ENCODE data around the gene P3H1.
A peak's percentile ranks its signal among the peaks of the same experiment; 100 is the strongest.
"Not testable (repeated sequence)": the region's sequence is repeated elsewhere in the genome, so short reads cannot be mapped to it uniquely, and the experiment has no call there.

P3H1 gene, protein sequence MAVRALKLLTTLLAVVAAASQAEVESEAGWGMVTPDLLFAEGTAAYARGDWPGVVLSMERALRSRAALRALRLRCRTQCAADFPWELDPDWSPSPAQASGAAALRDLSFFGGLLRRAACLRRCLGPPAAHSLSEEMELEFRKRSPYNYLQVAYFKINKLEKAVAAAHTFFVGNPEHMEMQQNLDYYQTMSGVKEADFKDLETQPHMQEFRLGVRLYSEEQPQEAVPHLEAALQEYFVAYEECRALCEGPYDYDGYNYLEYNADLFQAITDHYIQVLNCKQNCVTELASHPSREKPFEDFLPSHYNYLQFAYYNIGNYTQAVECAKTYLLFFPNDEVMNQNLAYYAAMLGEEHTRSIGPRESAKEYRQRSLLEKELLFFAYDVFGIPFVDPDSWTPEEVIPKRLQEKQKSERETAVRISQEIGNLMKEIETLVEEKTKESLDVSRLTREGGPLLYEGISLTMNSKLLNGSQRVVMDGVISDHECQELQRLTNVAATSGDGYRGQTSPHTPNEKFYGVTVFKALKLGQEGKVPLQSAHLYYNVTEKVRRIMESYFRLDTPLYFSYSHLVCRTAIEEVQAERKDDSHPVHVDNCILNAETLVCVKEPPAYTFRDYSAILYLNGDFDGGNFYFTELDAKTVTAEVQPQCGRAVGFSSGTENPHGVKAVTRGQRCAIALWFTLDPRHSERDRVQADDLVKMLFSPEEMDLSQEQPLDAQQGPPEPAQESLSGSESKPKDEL

GRCh38 chr1:42766741-42767509 lies at the start of gene P3H1, which contains the start of gene C1orf50:
Gene P3H1 (minus strand): TSS chr1:42767028. CDS start chr1:42766971, 57 bp downstream.
Gene C1orf50 (plus strand): TSS chr1:42767249. CDS start chr1:42767312, 63 bp downstream.
- peak; percentile 99 for DNase-seq (ENCODE audit: low read depth in 1 of 2, low spot score in 1 of 2)

DNA sequence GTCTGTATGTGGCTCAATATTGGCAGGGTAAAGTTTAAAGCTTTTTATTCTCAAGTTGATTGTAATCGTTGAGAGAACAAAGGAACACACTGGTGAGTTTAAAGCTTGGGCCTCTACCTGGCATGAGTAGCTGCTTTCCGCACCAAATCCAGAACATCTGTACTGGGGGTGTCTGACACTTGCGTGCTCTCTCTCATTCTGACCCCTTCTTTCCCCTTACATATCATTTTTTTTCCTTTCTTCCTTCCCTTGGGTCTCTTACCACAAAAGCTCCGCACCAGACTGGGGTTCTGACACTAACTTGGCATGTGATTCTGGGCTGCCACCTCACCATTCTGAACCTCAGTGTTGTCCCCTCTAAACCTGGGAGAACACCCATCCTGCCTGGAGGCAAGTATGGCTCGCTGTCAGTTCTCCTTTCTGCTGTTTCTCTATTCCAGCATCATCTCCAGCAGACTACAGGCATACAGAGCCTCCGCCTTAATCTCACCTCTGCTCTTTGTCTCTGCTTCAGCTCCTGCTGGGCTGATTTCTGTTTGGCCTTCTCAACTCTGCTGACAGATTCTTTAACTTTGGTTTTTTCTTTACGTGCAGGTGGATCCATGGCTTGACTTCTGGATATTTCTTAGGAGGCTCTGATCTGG lies 49.2 kb upstream of the P3H1 start:
- DNase-seq (ENCODE audit: low read depth in 1 of 2, low spot score in 1 of 2) = no peak

- DNase-seq (ENCODE audit: low read depth in 1 of 2, low spot score in 1 of 2) = not testable (repeated sequence)
Observed at GRCh38 chr1:42814815-42815214, 48.0 kb upstream of the P3H1 start.

GRCh38 chr1:42807056-42807668 lies 40.3 kb upstream of the P3H1 start:
- no peak for DNase-seq (ENCODE audit: low read depth in 1 of 2, low spot score in 1 of 2)

DNA sequence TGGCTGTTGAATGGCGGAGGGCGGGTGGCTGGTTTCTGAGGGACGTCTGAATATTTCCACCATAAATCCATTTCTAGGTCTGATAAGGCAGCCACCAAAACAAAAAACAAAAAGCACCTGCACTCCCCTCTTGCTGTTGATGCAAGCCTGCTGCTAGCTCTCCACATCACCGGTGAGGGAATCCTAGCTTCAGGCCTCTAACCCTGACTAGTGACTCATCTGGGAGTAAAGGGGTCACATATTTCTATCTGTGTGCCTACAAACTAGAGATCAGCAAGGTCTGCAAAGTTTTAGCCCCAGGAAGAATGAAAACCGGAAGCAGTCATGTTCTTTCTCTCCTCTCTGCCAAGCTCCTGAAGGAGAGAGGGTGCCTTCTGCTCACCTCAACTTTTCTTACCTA lies 39.8 kb upstream of the P3H1 start:
- DNase-seq (ENCODE audit: low read depth in 1 of 2, low spot score in 1 of 2) = no peak

- DNase-seq (ENCODE audit: low read depth in 1 of 2, low spot score in 1 of 2) = no peak
Observed at GRCh38 chr1:42806171-42806570, 39.3 kb upstream of the P3H1 start.

- DNase-seq (ENCODE audit: low read depth in 1 of 2, low spot score in 1 of 2) = no peak
Observed at GRCh38 chr1:42801832-42802473, 35.1 kb upstream of the P3H1 start.

DNA sequence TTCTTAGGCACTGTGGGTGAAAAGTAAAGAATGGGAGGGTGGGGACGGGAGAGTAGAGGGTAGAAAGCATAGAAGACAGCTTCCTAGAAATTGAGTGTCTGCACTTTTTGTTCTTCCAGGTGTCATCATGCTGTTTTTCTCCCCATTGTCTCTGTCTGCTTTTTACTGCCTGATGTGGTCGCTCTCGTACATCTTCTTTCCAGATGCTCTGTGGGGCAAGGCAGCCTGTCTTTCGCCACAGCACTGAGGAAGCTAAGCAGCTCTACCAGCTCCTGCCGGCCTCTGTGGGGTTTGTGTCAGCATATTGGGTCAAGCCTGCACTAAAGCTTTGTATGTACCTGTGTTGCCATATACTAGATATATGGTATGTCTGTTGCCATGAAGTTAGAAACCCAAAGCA lies 31.2 kb upstream of the P3H1 start:
- DNase-seq (ENCODE audit: low read depth in 1 of 2, low spot score in 1 of 2) = no peak

DNA sequence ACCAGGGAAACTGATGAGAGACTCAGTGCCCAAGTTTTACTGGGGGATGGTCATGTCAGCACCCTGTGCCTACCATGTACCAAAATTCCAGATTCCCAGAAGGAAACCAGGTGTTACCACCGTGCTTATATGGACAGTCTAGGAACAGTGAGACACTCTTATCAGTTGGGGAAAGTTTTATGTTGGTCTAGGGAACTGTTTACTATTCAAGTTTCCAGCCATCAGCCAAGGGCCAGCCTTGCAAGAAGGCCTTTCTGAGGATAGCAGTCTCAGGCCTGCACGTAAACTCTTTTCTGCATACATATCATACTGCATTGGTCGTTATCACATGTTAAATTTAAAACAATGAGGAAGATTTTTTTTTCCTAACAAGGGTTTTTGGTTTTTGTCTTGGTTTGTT lies 30.6 kb upstream of the P3H1 start:
- DNase-seq (ENCODE audit: low read depth in 1 of 2, low spot score in 1 of 2) = no peak

GRCh38 chr1:42793824-42794223 lies 27.0 kb upstream of the P3H1 start:
- no peak for DNase-seq (ENCODE audit: low read depth in 1 of 2, low spot score in 1 of 2)

DNA sequence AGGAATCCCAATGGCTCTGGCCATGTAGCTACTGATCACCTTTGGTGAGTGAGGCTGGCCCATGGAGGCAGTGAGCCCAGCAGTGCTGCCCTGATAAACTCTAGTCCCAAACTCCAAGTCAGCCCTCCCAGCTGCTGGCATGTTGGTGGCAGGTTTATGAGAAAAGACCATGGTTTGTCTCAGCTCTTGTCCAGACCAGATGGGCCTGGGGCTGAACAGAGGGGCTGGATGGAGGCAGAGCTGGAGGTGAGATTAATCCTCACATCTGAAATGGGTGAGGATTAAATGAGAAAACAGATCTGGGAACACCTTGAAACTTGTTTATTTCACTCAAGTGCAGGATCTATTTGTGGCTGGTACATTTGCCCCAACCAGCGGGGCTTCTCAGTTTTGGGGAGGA lies 21.2 kb upstream of the P3H1 start:
- no peak for DNase-seq (ENCODE audit: low read depth in 1 of 2, low spot score in 1 of 2)

DNA sequence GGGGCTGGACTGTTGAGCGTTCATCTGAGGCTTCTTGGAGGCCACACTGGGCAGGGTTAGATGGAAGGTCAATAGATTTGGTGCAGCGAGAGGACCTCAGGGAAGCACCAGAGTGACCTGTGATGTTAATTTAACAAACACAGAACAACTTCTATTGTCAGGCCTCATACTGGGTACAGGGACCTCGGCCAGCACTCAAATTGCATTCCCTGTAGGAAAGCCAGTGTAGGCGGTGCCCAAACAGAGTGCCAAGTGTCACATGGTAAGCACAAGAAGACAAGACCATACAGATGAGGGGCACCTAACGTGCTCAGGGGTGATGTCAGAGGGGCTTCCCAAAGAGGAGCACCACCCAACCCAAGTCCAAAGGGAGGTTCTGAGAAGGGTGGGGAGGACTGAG lies 19.3 kb upstream of the P3H1 start:
- DNase-seq (ENCODE audit: low read depth in 1 of 2, low spot score in 1 of 2) = no peak

DNA sequence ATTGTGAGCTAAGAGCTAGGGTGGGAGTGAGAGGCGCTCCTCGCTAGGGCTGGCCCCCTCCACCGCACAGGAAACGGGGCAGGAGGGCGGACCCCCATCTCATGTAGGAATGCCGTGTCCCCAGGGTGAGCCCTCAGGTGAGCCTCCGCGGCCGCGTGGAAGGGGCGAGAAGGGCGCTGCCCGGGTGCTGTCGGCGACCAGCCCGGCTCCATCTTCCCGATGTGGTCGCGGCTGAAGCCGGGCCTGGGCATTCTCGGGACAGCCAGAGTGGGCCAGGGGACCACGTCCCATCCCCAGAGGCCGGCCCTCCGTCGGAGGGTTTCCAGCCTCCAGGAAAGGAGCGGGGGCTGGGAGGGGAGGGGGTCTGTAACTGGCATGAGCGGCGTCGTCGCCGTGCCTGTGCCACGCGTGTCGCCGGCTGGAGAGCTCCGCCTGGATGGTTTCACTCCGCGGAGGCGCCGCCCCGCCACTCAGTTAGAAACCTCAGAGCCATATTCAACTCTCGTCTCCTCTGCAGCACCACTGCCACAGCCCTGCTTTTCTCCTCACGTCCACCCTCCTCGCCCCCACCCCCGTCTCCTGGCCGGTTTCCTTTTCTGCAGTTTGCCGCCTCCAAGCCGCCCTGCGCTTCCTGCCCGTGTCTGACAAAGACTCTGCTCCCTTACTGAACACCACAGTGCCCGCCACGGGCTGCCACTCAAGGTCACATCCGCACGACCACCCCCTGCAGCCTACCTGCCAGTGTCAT lies 18.3 kb upstream of the P3H1 start, which contains the start of gene TMEM269:
TSS of gene TMEM269 (plus strand) at position 46 of the 748 bp plus-strand sequence. CDS start 4,903 bp downstream, outside the sequence.
- DNase-seq (ENCODE audit: low read depth in 1 of 2, low spot score in 1 of 2) = peak in 1 of 2 donors; percentile 37

DNA sequence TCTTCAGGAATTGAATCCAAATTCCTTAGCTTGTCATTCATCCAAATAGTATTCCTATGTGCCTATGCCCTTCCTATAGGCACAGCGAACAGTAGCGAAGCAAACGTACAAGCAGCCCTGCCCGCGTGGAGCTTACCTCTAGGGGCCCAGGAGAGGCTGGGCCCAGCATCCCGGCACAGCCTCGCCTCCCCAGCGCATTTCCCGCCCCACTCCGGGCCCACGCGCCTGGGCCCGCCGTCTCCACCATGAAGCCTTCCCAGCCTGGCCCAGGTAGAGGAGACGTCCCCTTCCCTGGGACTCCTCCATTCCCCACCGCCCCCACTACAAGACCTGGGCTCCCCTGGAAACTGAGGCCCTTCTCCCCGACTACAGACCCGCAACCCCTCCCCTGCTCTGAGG lies 17.7 kb upstream of the P3H1 start:
- no peak for DNase-seq (ENCODE audit: low read depth in 1 of 2, low spot score in 1 of 2)

DNA sequence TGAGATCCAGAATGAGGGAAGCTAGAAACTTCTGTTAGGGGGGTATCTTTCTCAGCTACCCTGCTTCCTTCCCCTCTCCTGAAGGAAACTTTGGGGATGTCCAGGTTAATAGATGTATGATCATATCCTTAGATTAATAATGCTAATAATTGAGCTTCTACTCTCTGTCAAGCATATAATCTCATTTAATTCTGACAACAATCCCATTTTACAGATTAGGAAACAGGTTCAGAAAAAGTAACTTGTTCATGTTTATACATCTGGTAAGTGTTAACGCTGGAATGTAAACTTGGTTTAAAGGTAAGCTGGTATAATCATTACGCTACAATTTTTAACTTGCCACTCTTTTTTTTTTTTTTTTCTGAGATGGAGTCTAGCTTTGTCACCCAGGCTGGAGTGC lies 16.3 kb upstream of the P3H1 start:
- DNase-seq (ENCODE audit: low read depth in 1 of 2, low spot score in 1 of 2) = no peak

DNA sequence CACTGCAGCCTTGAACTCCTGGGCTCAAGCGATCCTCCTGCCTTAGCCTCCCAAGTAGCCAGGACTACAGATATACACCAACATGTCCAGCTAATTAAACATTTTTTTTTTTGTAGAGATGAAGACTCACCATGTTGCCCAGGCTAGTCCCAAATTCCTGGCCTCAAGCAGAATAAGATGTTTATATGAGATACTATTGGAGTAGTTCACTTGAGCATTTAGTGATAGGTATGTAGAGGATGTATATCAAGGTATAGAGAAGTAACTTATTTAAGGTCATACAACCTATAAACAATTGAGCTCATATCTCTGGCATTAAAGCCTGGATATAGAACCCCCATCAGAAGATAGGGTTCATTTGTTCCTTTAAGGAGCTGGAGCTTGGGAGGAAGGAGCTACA lies 13.3 kb upstream of the P3H1 start:
- DNase-seq (ENCODE audit: low read depth in 1 of 2, low spot score in 1 of 2) = no peak

GRCh38 chr1:42779725-42780124 lies 12.9 kb upstream of the P3H1 start:
- DNase-seq (ENCODE audit: low read depth in 1 of 2, low spot score in 1 of 2) = no peak

- no peak for DNase-seq (ENCODE audit: low read depth in 1 of 2, low spot score in 1 of 2)
Observed at GRCh38 chr1:42777852-42778251, 11.0 kb upstream of the P3H1 start.

DNA sequence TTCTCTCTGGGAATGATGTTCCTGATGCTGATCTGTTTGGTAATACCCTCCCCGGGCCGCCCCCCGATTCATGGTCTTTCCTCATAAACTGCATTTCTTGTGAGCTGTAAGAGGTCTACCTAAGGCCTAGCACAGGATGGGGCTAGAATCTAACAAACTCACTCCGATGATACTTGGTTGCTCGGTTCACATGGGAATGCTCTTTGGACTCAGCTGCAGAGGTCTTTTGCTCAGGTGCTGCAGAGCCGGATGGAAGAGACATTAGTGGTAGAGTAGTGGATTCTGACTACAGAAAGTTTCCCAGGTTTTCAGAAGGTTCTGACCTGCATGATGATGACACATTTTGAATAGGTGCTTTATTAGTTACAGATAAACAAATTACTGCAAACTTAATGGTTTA lies 9.7 kb upstream of the P3H1 start:
- DNase-seq (ENCODE audit: low read depth in 1 of 2, low spot score in 1 of 2) = no peak
